Lower leg skin (tissue), 4 donors: ENCODE measurements around the gene MRM2. TPM values are rescaled to one million over a fixed set of nuclear protein-coding genes. Genes with fewer than 3 reads are reported as not detected.

Source experiments
- DNase-seq, 2 donors: peaks; one replicate each; pipeline ENCODE4 v3.0.0-alpha.2; 2019; ENCODE audit warnings: low spot score in 2 of 2
- H3K4me3 ChIP-seq: fragments of 200-600 bp; sonication (generic); 2 replicates; pipeline ENCODE4 v1.5.1; 2017; ENCODE audit warnings: mild to moderate bottlenecking, low read depth; ENCODE audit not compliant: poor library complexity, severe bottlenecking
- CTCF ChIP-seq, 3 donors: fragments of 450-650 bp; IDR thresholded peaks; one replicate each; pipeline ENCODE4 v1.5.1; 2016; ENCODE audit warnings: antibody characterized with exemption in 3 of 3, mild to moderate bottlenecking in 3 of 3, moderate library complexity in 2 of 3
- POLR2A ChIP-seq, 2 donors: fragments of 450-650 bp; IDR thresholded peaks; one replicate each; pipeline ENCODE4 v1.6.1; 2016 to 2017; ENCODE audit warnings: antibody characterized with exemption in 2 of 2, mild to moderate bottlenecking in 1 of 2, moderate library complexity in 1 of 2
- WGBS, 2 donors: methylation state at CpG; one replicate each; pipeline ENCODE4 v1.1.5; 2018; 5-methylcytosine and 5-hydroxymethylcytosine counted together
- intact Hi-C: fragments of 100-400 bp; cut with DNase I; formaldehyde crosslinking; loops from one replicate; pipeline ENCODE4 v1.15.0; 2023; ENCODE audit warnings: low total_unique reads
- total RNA-seq, 4 donors: library from RNA; depleted of rRNA; stranded (reverse); fragments of >200 nt; gene quantifications; one replicate each; pipeline ENCODE4 v1.1.0, GENCODE V29; 2016

The MRM2 gene
- total RNA-seq, 4 donors from 2014 or later: 17.6 to 26.1 (median 23.9) TPM

GRCh38 chr7:2287745-2288144 is 45.7 kb upstream of the MRM2 start:
- TF ChIP-seq CTCF (IDR thresholded peaks at IDR 0.05) (no peak), POLR2A (IDR thresholded peaks at IDR 0.05) (no peak)
- no peak overlapping the region for H3K4me3 ChIP-seq
- DNase-seq: no peak
- WGBS, 2 donors: 90 to 95% methylated on average over 8 of the region's 8 CpGs
- intact Hi-C loops: no loop called here

DNA sequence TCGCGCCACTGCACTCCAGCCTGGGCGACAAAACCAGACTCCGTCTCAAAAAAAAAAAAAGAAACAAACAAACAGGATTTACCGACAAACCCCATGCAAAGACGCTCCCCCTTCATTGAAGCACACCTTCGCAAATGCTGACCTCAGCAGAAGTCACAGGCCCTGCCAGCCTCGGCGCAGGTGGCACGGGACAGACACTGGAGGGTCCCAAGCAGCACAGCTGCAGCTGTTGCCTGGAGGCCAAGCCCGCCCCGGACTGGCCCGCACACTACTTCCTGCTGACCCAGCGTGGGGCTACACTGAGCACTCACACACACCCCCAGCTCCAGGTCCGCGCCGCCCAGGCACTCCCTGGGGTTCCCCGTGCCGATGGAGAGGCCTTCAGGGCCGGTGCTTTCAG is 41.1 kb upstream of the MRM2 start:
- intact Hi-C loops: no loop called here
- DNase-seq: no peak
- no peak overlapping the region for H3K4me3 ChIP-seq
- TF ChIP-seq POLR2A (IDR thresholded peaks at IDR 0.05): no peak
- no peak for TF ChIP-seq CTCF (IDR thresholded peaks at IDR 0.05)
- WGBS, 2 donors: 90 to 93% methylated on average over 20 of the region's 20 CpGs

GRCh38 chr7:2282185-2282751 is 40.3 kb upstream of the MRM2 start:
- TF ChIP-seq POLR2A (IDR thresholded peaks at IDR 0.05) (no peak), CTCF (IDR thresholded peaks at IDR 0.05) (no peak)
- 88 to 92% methylated on average over 14 of the region's 14 CpGs for WGBS, 2 donors
- intact Hi-C loops: no loop called here
- DNase-seq: no peak
- H3K4me3 ChIP-seq: no peak overlapping the region

- intact Hi-C loops: no loop called here
- no peak for DNase-seq
- no peak overlapping the region for H3K4me3 ChIP-seq
- 62 to 67% methylated on average over 8 to 9 of the region's 9 CpGs for WGBS, 2 donors
- no peak for TF ChIP-seq POLR2A (IDR thresholded peaks at IDR 0.05)
Measured at GRCh38 chr7:2281541-2281940, 39.5 kb upstream of the MRM2 start.

GRCh38 chr7:2280424-2280823 is 38.4 kb upstream of the MRM2 start:
- no peak overlapping the region for H3K4me3 ChIP-seq
- no peak for DNase-seq
- TF ChIP-seq CTCF (IDR thresholded peaks at IDR 0.05): no peak
- TF ChIP-seq POLR2A (IDR thresholded peaks at IDR 0.05): no peak
- 75 to 81% methylated on average over 2 of the region's 2 CpGs for WGBS, 2 donors
- intact Hi-C loops: no loop called here

DNA sequence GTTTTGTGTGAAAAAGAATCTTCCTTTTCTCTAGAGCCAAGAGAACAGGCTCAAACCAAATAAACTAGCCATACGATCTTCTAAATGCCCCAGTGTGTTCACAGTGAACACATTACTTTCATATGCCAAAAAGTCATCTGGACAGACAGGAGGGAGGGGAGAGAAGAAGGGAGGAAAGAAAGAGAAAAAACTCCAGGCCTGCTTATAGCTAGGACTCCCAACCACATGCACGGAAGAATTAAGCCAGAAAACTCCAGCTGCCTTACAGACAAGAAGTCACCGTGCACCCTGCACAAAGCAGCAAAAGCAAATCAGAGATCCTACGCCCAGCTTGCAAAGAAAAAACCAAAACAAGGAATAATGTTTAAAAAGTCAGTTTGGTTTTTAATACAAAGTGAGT is 37.9 kb upstream of the MRM2 start:
- TF ChIP-seq CTCF (IDR thresholded peaks at IDR 0.05) (no peak), POLR2A (IDR thresholded peaks at IDR 0.05) (no peak)
- 58 to 66% methylated on average over 4 of the region's 4 CpGs for WGBS, 2 donors
- intact Hi-C loops: no loop called here
- no peak overlapping the region for H3K4me3 ChIP-seq
- DNase-seq: no peak
